Skeletal muscle tissue (tissue), 4 donors: ENCODE results near the gene PAPOLA. TPM values are rescaled to one million over a fixed set of nuclear protein-coding genes. Genes with fewer than 3 reads are reported as not detected.
"Not testable (repeated sequence)": the region's sequence is repeated elsewhere in the genome, so short reads cannot be mapped to it uniquely, and the experiment has no call there.

Source experiments
- H3K27ac ChIP-seq: one replicate; pipeline ENCODE4 v1.7.0; 2013; ENCODE audit warnings: mild to moderate bottlenecking, low read depth, low read length, inconsistent platforms
- H3K27me3 ChIP-seq, 3 donors: one replicate each; pipeline ENCODE4 v1.7.0; 2013; ENCODE audit warnings: low read length in 3 of 3; ENCODE audit not compliant: control insufficient read depth in 3 of 3, insufficient read depth in 3 of 3
- H3K36me3 ChIP-seq, 3 donors: one replicate each; pipeline ENCODE4 v1.7.0; 2013; ENCODE audit warnings: low read length in 3 of 3; ENCODE audit not compliant: control insufficient read depth in 3 of 3, insufficient read depth in 3 of 3
- H3K4me1 ChIP-seq, 3 donors: one replicate each; pipeline ENCODE4 v1.7.0; 2013; ENCODE audit warnings: low read length in 3 of 3, mild to moderate bottlenecking in 3 of 3; ENCODE audit not compliant: control insufficient read depth in 3 of 3, insufficient read depth in 3 of 3
- H3K4me3 ChIP-seq, 3 donors: one replicate each; pipeline ENCODE4 v1.7.0; 2013; ENCODE audit warnings: low read length in 3 of 3
- H3K9ac ChIP-seq, 3 donors: one replicate each; pipeline ENCODE4 v1.7.0; 2013; ENCODE audit warnings: low read length in 3 of 3, mild to moderate bottlenecking in 3 of 3, moderate library complexity in 2 of 3, low read depth in 1 of 3
- H3K9me3 ChIP-seq, 3 donors: one replicate each; pipeline ENCODE4 v1.7.0; 2013; ENCODE audit warnings: low read length in 3 of 3; ENCODE audit not compliant: control insufficient read depth in 3 of 3
- total RNA-seq: library from RNA; depleted of rRNA; stranded (reverse); fragments of >200 nt; gene quantifications from one replicate; pipeline ENCODE4 v1.2.3, GENCODE V29; 2014
- donor health status: Osteomylitis.

Gene PAPOLA
- total RNA-seq, 1 donor from 2014 or later, result 117 TPM

- no peaks in the 10 kb centered on the region for H3K9me3 ChIP-seq
- no peaks in the 10 kb centered on the region for H3K36me3 ChIP-seq
- H3K4me3 ChIP-seq, result peak overlapping the region; percentile 91 to 96 (median 94)
- H3K4me1 ChIP-seq, result peaks cover 12 to 31% (median 26%) of the 10 kb centered on the region in 3 donors
- peaks cover 0 to 2% (median 0%) of the 10 kb centered on the region in 3 donors for H3K27me3 ChIP-seq
- H3K9ac ChIP-seq, result peak overlapping the region; percentile 92 to 96 (median 95)
- peak overlapping the region; percentile 93 for H3K27ac ChIP-seq
Measured at GRCh38 chr14:96501217-96501739, 904 bp upstream of the PAPOLA start.

- H3K9me3 ChIP-seq, result no peaks in the 10 kb centered on the region
- H3K27ac ChIP-seq, result peak overlapping the region; percentile 93
- H3K36me3 ChIP-seq, result no peaks in the 10 kb centered on the region
- H3K4me3 ChIP-seq, result peak overlapping the region; percentile 91 to 96 (median 94)
- H3K4me1 ChIP-seq, result peaks cover 12 to 31% (median 26%) of the 10 kb centered on the region in 3 donors
- H3K27me3 ChIP-seq, result no peaks in the 10 kb centered on the region
- H3K9ac ChIP-seq, result peak overlapping the region; percentile 92 to 96 (median 95)
Measured at GRCh38 chr14:96502621-96503305, 581 bp downstream of the PAPOLA start.

- H3K4me1 ChIP-seq, result peaks cover 12 to 31% (median 26%) of the 10 kb centered on the region in 3 donors
- no peaks in the 10 kb centered on the region for H3K9me3 ChIP-seq
- no peaks in the 10 kb centered on the region for H3K27me3 ChIP-seq
- H3K27ac ChIP-seq, result peak overlapping the region; percentile 93
- no peaks in the 10 kb centered on the region for H3K36me3 ChIP-seq
- peak overlapping the region; percentile 91 to 96 (median 94) for H3K4me3 ChIP-seq
- peak overlapping the region; percentile 92 to 96 (median 95) for H3K9ac ChIP-seq
Measured at GRCh38 chr14:96503306-96503679, 1.1 kb downstream of the PAPOLA start.

- H3K27me3 ChIP-seq, H3K27ac ChIP-seq, H3K9me3 ChIP-seq, H3K36me3 ChIP-seq, H3K9ac ChIP-seq: not testable (repeated sequence)
- H3K4me3 ChIP-seq, result peak overlapping the region in 1 of 3 donors; percentile 91
- peaks cover 12 to 36% (median 28%) of the 10 kb centered on the region in 3 donors for H3K4me1 ChIP-seq
Measured at GRCh38 chr14:96504353-96504752, 2.2 kb downstream of the PAPOLA start.

- peaks cover 9 to 26% (median 24%) of the 10 kb centered on the region in 3 donors for H3K4me1 ChIP-seq
- H3K9me3 ChIP-seq, result no peaks in the 10 kb centered on the region
- no peak overlapping the region for H3K4me3 ChIP-seq
- H3K27me3 ChIP-seq, result no peaks in the 10 kb centered on the region
- no peaks in the 10 kb centered on the region for H3K36me3 ChIP-seq
- H3K27ac ChIP-seq, result no peak overlapping the region
- H3K9ac ChIP-seq, result no peak overlapping the region
Measured at GRCh38 chr14:96507723-96508122, 5.5 kb downstream of the PAPOLA start.

- Histone ChIP-seq H3K4me1 (peaks cover 11 to 25% (median 25%) of the 10 kb centered on the region in 3 donors), H3K4me3 (no peak overlapping the region), H3K27me3 (no peaks in the 10 kb centered on the region), H3K9ac (no peak overlapping the region), H3K9me3 (no peaks in the 10 kb centered on the region), H3K27ac (no peak overlapping the region), H3K36me3 (no peaks in the 10 kb centered on the region)
Measured at GRCh38 chr14:96508900-96509299, 6.7 kb downstream of the PAPOLA start.

GRCh38 chr14:96509457-96510090 lies 7.4 kb downstream of the PAPOLA start:
- no peak overlapping the region for H3K4me3 ChIP-seq
- H3K27ac ChIP-seq, result no peak overlapping the region
- H3K36me3 ChIP-seq, result no peaks in the 10 kb centered on the region
- H3K4me1 ChIP-seq, result peaks cover 6 to 21% (median 19%) of the 10 kb centered on the region in 3 donors
- H3K9ac ChIP-seq, result no peak overlapping the region
- H3K27me3 ChIP-seq, result no peaks in the 10 kb centered on the region
- H3K9me3 ChIP-seq, result no peaks in the 10 kb centered on the region

GRCh38 chr14:96511146-96511545 lies 9.0 kb downstream of the PAPOLA start:
- Histone ChIP-seq H3K27me3 (no peaks in the 10 kb centered on the region), H3K9me3 (no peaks in the 10 kb centered on the region), H3K36me3 (no peaks in the 10 kb centered on the region), H3K27ac (no peak overlapping the region), H3K4me3 (no peak overlapping the region), H3K4me1 (peaks cover 8 to 9% (median 9%) of the 10 kb centered on the region in 3 donors), H3K9ac (no peak overlapping the region)

GRCh38 chr14:96511667-96512066 lies 9.5 kb downstream of the PAPOLA start:
- no peaks in the 10 kb centered on the region for H3K27me3 ChIP-seq
- H3K9me3 ChIP-seq, result no peaks in the 10 kb centered on the region
- H3K4me3 ChIP-seq, result no peak overlapping the region
- peaks cover 8 to 9% (median 9%) of the 10 kb centered on the region in 3 donors for H3K4me1 ChIP-seq
- no peak overlapping the region for H3K27ac ChIP-seq
- H3K36me3 ChIP-seq, result no peaks in the 10 kb centered on the region
- no peak overlapping the region for H3K9ac ChIP-seq

GRCh38 chr14:96512122-96512521 lies 9.9 kb downstream of the PAPOLA start:
- Histone ChIP-seq H3K9me3 (no peaks in the 10 kb centered on the region), H3K27me3 (no peaks in the 10 kb centered on the region), H3K27ac (no peak overlapping the region), H3K4me1 (peaks cover 8 to 11% (median 9%) of the 10 kb centered on the region in 3 donors), H3K4me3 (no peak overlapping the region), H3K36me3 (no peaks in the 10 kb centered on the region), H3K9ac (no peak overlapping the region)
